Limb (tissue), 2 donors: Measurements from ENCODE around the gene HSP90AB1.
A peak's percentile ranks its signal among the peaks of the same experiment; 100 is the strongest.

Experiments
- DNase-seq, 2 donors: peaks; one replicate each; pipeline ENCODE4 v3.0.0-alpha.2; 2016; ENCODE audit errors: extremely low spot score in 2 of 2

Gene HSP90AB1

DNA sequence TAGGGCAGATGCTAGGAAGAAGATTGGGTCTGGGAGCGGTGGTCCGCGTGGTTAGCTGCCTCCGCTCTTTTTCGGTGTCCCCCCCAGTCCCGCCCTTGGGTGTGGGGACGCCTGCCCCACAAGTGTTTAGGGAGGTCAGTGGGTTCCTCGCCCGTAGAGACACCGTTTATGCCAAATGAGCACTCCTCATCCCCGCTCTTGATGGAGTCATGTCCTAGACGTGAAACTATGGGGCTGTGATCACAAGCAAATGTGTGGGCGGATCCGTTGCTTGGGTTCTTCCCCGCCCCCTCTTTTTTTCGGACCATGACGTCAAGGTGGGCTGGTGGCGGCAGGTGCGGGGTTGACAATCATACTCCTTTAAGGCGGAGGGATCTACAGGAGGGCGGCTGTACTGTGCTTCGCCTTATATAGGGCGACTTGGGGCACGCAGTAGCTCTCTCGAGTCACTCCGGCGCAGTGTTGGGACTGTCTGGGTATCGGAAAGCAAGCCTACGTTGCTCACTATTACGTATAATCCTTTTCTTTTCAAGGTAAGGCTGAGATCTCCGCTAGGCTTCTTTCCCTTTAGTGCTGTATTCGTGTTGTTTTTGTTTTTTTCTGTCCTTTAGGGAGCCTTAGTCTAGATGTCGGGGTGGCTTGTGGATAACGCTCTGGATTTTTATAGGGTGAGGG, at the start of gene HSP90AB1:
HSP90AB1 (plus strand) TSS at position 439 of the 675 bp plus-strand sequence. CDS start 1,529 bp downstream, outside the sequence.
- peak; percentile 94 to 97 for DNase-seq

DNA sequence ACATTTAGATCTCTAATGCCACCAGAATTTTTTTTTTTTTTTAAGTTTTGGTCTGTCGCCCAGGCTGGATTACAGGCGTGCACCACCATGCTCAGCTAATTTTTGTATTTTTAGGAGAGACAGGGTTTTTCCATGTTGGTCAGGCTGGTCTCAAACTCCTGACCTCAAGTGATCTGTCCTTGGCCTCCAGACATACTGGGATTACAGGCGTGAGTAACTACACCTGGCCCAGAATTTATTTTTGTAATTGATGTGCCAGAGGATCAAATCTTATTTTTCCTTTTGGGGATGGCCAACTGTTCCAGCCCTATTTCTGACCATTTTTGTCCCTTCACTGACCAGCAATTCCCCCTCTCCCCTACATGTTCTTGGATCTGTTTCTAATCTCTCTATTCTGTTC, 48.2 kb upstream of the HSP90AB1 start:
- no peak for DNase-seq

DNA sequence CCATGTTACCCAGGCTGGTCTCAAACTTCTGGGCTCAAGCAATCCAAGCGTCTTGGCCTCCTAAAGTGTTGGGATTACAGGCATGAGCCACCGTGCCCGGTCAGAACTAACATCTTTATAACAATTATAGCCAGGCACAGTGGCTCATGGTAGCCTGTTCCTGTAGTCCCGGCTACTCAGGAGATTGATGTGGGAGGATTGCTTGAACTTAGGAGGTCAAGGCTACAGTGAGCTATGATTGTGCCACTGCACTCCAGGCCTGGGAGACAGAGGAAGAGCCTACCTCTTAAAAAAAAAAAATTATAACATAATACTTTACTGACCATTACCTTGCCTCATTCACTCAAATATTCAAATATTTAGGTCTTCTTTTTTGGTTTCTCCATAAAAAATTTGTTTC, 47.0 kb upstream of the HSP90AB1 start:
- no peak for DNase-seq

- no peak for DNase-seq
Observed at GRCh38 chr6:44201200-44201599, 45.7 kb upstream of the HSP90AB1 start.

GRCh38 chr6:44201638-44202303, 45.1 kb upstream of the HSP90AB1 start:
- DNase-seq, result no peak

DNA sequence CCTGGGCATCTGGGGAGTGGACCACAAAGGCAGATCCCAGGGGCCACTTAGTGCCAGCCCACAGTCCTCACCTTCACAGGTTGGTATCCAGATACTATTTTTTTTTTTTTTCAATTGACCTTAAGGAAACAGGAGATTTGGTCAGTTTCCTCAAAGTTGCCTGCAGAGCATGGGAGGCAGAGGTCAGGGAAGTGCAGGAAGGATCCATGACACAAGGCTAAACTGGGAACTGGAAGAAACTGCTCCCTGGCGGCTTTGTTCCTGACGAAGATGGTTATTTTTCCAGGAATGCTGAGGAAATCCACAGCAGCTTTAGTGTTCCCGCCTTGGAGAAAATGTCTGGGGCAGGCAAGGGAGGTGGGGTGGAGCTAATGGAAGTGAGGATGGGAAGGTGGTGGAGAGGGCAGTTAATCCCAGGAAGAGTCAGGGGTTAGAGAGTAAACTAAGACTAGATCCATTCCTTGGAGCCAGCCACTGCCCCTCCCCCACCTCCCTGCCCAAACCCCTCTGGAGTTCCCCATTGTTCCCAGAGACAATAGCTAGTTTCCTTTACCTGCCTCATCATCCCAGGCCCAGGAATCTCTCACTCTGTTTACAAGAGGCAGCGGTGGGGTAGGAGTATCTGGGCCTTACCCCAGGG, 44.4 kb upstream of the HSP90AB1 start:
- DNase-seq, result no peak

DNA sequence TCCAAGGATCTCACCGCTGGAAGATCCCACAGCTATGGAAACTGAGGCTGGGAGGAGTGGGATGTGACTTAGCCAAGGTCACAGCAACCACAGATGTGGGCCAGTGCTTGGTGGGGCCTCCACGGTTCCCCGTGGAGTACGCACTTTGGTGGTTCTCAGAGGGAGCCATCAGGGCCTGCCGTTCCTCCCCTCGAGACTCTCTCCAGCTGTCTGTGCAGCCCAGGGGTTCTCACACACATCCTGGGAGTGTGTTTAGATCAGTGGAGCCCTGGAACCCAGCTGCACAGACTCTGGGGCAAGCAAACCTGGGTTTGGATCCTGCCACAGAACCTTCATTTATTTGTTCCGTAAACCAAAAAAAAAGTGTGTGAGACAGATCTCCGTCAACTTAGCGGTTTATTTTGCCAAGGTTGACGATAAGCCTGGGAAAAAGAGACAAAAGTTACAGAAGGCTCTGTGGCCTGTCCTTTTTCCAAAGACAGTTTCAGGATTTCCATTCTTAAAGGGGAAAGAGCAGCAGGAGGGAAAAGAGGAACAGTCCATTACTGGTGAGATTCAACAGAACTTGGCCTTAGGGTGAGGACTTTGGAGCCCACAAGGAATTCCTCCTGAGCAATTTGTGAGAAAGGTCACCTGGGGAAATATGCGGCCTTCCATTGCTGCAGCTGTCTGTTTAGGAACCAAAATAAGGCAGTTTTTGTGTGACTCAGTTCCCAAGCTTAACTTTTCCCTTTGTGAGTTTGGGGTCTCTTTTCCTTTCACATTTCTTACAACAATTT, 43.7 kb upstream of the HSP90AB1 start:
- DNase-seq, result no peak

DNA sequence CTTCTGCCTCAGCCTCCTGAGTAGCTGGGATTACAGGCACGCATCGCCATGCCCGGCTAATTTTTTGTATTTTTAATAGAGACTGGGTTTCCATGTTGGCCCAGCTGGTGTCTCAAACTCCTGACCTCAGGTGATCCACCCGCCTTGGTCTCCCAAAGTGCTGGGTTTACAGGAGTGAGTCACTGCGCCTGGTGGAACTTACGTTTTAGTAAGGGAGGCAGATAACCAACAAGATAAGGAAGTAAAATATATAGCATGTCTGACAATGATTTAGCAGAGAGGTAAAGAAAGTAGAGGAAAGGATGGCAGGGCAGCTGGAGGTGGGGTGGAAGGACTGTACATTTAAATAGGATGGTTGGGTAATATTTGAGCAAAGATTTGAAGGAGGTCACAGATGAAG, 42.9 kb upstream of the HSP90AB1 start:
- DNase-seq, result no peak

DNA sequence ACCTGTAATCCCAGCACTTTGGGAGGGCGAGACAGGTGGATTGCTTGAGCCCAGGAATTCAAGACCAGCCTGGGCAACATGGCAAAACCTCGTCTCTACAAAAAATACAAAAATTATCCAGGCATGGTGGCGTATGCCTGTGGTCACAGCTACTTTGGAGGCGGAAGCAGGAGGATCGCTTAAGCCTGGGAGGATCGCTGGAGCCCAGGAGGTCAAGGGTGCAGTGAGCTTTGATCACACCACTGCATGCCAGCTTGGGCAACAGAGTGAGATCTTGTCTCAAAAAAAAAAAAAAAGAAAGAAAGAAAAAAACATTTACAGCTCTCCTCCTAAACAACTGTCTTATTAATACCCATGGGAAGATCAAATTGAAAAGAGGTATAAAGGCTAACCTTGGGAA, 38.9 kb upstream of the HSP90AB1 start:
- no peak for DNase-seq

- no peak for DNase-seq
Observed at GRCh38 chr6:44211284-44211683, 35.6 kb upstream of the HSP90AB1 start.

GRCh38 chr6:44214307-44214706, 32.6 kb upstream of the HSP90AB1 start:
- no peak for DNase-seq

GRCh38 chr6:44216677-44217331, 30.1 kb upstream of the HSP90AB1 start, which contains the start of gene MYMX:
Gene MYMX (plus strand): TSS chr6:44216926. CDS start chr6:44217472, 546 bp downstream.
- peak; percentile 67 to 73 for DNase-seq

GRCh38 chr6:44217332-44218143, 29.4 kb upstream of the HSP90AB1 start:
- DNase-seq, result peak in 1 of 2 donors; percentile 53

GRCh38 chr6:44219053-44219814, 27.7 kb upstream of the HSP90AB1 start:
- DNase-seq, result peak; percentile 80 to 83

GRCh38 chr6:44219815-44220784, 26.8 kb upstream of the HSP90AB1 start:
- DNase-seq, result no peak

DNA sequence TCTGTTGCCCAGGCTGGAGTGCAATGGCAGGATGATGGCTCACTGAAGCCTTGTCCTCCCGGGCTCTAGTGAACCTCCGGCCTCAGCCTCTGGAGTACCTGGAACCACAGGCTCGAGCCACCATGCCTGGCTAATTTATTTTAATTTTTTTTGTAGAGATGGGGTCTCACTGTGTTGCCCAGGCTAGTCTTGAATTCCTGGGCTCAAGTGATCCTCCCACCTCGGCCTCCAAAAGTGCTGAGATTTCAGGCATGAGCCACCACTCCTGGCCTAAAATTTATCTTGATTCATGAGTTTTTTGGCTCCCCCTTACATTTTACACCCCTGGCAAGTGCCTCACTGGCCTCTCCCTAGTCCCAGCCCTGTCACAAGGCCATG, 26.0 kb upstream of the HSP90AB1 start:
- DNase-seq, result no peak

GRCh38 chr6:44221291-44221960, 25.5 kb upstream of the HSP90AB1 start:
- peak; percentile 69 to 89 for DNase-seq

DNA sequence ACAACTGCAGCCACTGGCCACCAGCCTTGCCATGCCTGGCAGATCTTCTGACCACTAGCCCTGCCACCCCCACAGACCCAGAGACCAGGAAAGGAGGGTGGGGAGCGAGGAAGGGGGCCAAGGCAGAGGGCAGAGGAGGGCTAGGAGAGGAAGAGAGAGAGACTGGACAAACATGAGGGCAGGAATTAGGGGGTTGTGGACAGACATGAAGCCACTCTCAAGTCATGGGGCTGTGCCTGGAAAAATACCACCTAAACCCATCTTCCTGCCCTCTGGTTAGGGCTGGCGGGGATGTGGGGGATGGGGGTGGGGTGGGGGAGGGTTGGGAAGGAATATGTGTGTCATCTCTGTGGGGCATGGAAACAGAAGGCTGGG, 25.0 kb upstream of the HSP90AB1 start:
- no peak for DNase-seq
